Keratinocyte (primary cell): ENCODE measurements around the gene TOMT.

Experiments
- EZH2 ChIP-seq: IDR thresholded peaks from one replicate; pipeline ENCODE4 v1.6.1; 2012; ENCODE audit warnings: inconsistent platforms, mild to moderate bottlenecking, low read length, moderate library complexity
- TF ChIP-seq, protein P1 (sequence below), 3 experiments: IDR thresholded peaks in 1 of 3; conservative IDR thresholded peaks in 1 of 3; optimal IDR thresholded peaks in 1 of 3; 2 replicates in 2 of 3; 3 replicates in 1 of 3; pipeline versions ENCODE3 to v1.5.1; 2011; ENCODE audit warnings: low read length in 3 of 3, mild to moderate bottlenecking in 3 of 3, moderate library complexity in 2 of 3, control low read depth in 1 of 3, inconsistent platforms in 1 of 3; ENCODE audit not compliant: insufficient read depth in 2 of 3; ENCODE audit errors: extremely low read depth in 1 of 3

DNA sequence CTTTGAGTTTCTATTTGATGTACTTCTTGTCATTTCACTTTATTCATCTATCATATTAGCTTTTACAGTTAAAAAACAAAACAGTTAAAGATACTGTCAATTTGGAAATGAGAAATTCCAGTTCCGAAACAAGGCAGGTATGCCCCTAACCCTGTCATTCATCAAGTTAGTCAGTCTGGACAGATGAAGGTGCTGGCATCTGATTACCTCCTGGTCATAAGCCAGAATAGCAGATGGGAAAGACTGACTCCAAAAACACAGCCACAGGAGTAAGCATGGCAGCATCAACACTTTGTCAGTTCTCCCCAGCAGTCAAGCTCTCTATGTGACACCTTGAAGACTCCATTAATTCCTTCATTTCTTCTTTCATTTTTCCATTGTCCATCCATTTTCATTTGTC lies 20.8 kb upstream of the TOMT start:
- TF ChIP-seq, protein P1, sequence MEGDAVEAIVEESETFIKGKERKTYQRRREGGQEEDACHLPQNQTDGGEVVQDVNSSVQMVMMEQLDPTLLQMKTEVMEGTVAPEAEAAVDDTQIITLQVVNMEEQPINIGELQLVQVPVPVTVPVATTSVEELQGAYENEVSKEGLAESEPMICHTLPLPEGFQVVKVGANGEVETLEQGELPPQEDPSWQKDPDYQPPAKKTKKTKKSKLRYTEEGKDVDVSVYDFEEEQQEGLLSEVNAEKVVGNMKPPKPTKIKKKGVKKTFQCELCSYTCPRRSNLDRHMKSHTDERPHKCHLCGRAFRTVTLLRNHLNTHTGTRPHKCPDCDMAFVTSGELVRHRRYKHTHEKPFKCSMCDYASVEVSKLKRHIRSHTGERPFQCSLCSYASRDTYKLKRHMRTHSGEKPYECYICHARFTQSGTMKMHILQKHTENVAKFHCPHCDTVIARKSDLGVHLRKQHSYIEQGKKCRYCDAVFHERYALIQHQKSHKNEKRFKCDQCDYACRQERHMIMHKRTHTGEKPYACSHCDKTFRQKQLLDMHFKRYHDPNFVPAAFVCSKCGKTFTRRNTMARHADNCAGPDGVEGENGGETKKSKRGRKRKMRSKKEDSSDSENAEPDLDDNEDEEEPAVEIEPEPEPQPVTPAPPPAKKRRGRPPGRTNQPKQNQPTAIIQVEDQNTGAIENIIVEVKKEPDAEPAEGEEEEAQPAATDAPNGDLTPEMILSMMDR (optimal IDR thresholded peaks at IDR 0.05 in 1 of 3, IDR thresholded peaks at IDR 0.05 in 1 of 3, conservative IDR thresholded peaks at IDR 0.05 in 1 of 3; ENCODE audit: extremely low read depth in 1 of 3, insufficient read depth in 2 of 3, low read length in 3 of 3), result no peak
- TF ChIP-seq EZH2, result no peak
